GM18526 (cell line): ENCODE data around the gene SRSF11.

Experiments
- POLR2A ChIP-seq: IDR thresholded peaks from 3 replicates; pipeline ENCODE4 v1.6.1; 2011; ENCODE audit not compliant: insufficient read length; ENCODE audit errors: extremely low read depth

The SRSF11 gene

DNA sequence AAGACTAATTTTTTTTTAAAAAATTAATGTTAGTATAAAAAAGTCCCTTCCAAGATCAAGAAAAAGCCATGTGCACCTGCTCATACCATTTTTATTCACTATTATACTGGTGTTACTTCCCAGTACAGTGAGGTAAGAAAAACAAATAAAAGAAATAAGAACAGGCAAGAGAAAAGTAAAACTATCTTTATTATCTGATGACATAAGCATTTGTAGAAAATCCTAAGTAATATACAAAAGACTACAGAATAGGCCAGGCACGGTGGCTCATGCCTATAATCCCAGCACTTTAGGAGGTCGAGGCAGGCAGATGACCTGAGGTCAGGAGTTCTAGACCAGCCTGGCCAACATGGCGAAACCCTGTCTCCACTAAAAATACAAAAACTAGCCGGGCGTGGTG is 65.3 kb downstream of the SRSF11 start:
- no peak for TF ChIP-seq POLR2A

- no peak for TF ChIP-seq POLR2A
Observed at GRCh38 chr1:70288166-70288565, 67.0 kb downstream of the SRSF11 start.

DNA sequence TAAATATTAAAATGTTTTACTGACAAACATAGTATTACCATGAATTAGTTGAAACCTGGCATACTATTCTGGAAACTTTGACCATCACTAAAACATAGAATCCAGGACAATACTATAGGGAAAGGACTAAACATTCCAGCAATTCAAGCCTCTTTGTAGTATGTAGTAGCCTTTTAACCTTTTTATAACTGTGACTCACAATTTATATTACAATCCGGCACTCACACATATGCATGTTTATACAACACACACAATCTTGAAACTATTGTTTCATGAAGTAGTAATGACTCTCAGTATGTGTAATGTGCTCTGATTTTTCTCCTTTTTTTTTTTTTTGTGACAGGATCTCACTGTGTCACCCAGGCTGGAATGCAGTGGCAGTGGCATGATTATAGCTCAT is 69.0 kb downstream of the SRSF11 start:
- TF ChIP-seq POLR2A = no peak

- TF ChIP-seq POLR2A = no peak
Observed at GRCh38 chr1:70293186-70293843, 72.1 kb downstream of the SRSF11 start.

DNA sequence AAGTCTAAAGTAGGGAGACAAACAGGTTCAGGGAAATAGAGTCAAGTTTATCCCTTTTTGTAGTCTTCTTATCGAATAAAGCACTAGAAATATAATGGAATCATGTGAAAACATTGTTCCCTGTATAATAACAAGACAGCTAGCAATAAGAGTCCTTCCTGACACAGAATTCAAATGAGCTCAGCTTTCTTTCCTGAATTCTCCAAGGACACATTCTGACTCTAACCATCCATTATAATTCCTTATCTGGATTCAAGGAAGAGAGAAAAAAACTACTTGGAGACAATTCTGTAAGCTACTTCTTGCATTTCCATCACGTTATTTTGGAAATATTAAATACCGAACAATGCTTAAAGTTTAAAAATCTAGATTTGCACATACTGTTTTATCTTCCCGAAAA is 74.6 kb downstream of the SRSF11 start:
- no peak for TF ChIP-seq POLR2A

DNA sequence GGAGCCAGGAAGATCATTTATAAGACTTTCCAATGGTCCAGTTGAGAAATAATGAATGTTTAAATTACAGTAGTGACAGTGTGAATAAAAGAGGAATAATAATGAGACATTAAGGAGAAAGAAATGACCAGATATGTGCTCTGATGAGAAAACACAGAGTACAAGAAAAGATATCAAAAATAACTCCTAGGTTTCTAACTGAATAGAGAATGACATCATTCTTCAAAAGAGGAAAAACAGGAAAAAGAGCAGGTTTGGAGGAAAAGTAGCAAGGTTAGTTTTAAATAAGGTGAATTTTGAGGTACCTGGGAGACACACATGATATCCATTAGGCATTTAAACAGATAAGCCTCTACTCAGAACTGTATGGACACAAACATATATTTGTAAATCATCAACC is 78.3 kb downstream of the SRSF11 start:
- no peak for TF ChIP-seq POLR2A
